ENCODE results near the gene PRORP. TPM values are rescaled to one million over a fixed set of nuclear protein-coding genes. Genes with fewer than 3 reads are reported as not detected.
"Not testable (repeated sequence)": the region's sequence is repeated elsewhere in the genome, so short reads cannot be mapped to it uniquely, and the experiment has no call there.

PRORP gene
- total RNA-seq = 10 to 100 TPM; 17.1 to 20.0 TPM
- long read RNA-seq, partial matches to known transcripts = 1 of 6 reads
- long read RNA-seq, other reads (novel, unspliced or antisense) = 2 of 6 reads

DNA sequence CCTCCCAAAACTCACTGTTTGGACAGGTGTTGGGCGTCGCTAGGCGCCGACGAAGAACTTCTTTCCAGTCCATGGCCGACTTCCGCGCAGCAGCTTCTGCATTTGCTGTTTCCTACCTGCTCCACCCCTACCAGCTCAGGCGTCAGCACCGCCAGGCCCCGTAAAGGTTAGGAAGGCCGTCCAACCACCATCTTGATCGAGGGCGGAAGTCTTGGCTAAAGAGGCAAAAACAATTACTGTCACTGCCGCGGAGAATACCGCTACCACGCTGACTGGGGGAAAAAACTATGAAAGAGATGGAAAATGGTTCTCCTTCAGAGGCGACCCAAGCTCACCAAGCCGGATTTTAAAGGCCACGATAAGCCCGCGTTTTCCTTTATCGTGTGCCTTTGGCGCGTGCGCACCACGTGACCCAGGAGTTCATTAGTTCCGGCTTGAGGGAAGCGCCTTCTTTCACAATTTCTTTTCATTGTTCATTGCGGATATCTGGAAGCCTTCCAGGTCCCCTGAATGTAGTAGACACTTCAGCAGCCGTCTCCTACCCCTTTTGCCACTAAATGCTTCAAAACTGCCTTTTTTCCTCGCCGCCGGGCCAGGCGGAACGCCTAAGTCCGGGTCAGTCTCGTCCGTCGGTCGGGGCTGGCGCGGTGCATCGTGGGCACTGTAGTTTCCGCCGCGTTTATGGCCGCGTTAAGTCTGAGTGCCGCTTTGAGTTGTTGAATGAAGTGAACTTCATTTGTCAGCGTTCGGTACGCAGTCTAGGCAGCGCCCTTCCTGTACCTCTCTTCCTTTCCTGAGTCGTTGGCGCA lies at the start of gene PRORP, which contains the start of gene PPP2R3C:
Gene PRORP, plus strand, starts transcription at position 666 of the 809 bp plus-strand sequence. CDS start 694 bp downstream, outside the sequence.
Gene PPP2R3C, minus strand, starts transcription at position 104 of the 809 bp plus-strand sequence. Its CDS starts 31 bp downstream, at position 73.
- DNase-seq (peak; percentile 91), ATAC-seq (peak; percentile 94 to 96)
- intact Hi-C loops (cut with DNase I) = loop anchor here in 1 of 2 donors (2.0 kb wide), 1 partner anchor 75 kb away; the partner anchor contains the start of gene FAM177A1

GRCh38 chr14:35073486-35073885 lies 48.9 kb upstream of the PRORP start:
- DNase-seq = no peak
- intact Hi-C loops (cut with DNase I) = no loop called here
- ATAC-seq = no peak

DNA sequence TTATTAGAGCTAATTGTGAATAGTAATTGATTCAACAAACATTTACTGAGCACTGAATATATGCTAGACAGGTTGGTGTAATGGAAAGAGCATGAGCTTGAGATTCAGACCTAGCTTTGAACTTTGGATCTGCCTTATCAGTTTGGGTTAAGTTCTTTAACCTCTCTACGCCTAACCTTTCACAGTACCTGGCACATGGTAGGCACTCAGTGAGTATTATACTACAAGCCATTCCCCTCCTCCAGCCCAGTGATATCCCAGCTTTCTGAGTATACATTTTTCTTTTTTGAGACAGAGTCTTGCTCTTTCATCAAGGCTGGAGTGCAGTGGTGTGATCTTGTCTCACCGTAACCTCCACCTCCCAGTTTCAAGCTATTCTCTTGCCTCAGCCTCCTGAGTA lies 44.3 kb upstream of the PRORP start:
- no peak for DNase-seq
- intact Hi-C loops (cut with DNase I) = no loop called here
- ATAC-seq = no peak

- DNase-seq = no peak
- intact Hi-C loops (cut with DNase I) = no loop called here
- ATAC-seq = no peak
Measured at GRCh38 chr14:35079742-35080141, 42.6 kb upstream of the PRORP start.

- intact Hi-C loops (cut with DNase I) = no loop called here
- ATAC-seq (no peak), DNase-seq (no peak)
Measured at GRCh38 chr14:35083530-35084150, 38.7 kb upstream of the PRORP start.

DNA sequence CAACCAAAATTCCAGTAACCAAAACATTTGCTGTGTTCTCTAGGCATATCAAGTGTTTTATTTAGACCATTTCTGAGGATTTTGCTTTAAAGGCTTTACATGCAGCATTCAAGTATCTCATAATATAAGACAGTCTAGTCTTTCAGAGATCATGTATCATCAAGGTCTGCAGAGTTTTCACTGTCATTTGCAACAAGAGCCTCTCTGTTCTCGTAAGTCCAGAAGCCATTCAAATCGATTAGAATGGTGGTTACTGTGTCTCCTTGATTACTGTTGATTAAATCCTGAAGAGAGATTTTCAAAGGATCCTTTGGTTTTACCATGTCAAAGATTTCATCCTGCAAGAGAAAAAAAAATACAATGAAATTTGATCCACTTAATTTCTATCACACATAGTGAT lies 36.9 kb upstream of the PRORP start:
- no peak for DNase-seq
- no peak for ATAC-seq
- intact Hi-C loops (cut with DNase I) = no loop called here

GRCh38 chr14:35088514-35088913 lies 33.8 kb upstream of the PRORP start:
- intact Hi-C loops (cut with DNase I) = no loop called here
- DNase-seq (no peak), ATAC-seq (no peak)

GRCh38 chr14:35094645-35095044 lies 27.7 kb upstream of the PRORP start:
- DNase-seq; intact Hi-C loops (cut with DNase I); ATAC-seq: not testable (repeated sequence)

DNA sequence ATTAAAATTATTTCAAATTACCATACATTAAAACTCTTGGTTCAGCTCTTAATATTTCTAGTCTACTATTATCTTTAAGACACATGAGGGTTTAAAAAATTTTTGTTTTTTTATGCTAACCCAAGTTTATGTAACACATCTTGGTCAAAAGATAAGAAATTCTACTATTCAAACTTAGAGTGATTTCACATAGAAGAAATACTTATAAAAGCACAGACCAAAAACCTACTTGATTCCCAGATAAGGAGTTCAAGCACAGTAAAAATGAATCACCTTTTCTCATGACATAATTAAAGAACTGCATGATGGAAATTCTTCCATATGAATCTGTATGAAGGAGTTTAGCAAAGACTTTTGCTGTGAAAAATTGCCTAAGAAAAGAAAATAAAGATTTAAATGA lies 14.5 kb upstream of the PRORP start:
- no peak for DNase-seq
- intact Hi-C loops (cut with DNase I) = no loop called here
- ATAC-seq = no peak

- no peak for ATAC-seq
- intact Hi-C loops (cut with DNase I) = no loop called here
- DNase-seq = no peak
Measured at GRCh38 chr14:35112641-35113040, 9.7 kb upstream of the PRORP start.

GRCh38 chr14:35113308-35113950 lies 8.9 kb upstream of the PRORP start:
- ATAC-seq = no peak
- DNase-seq = no peak
- intact Hi-C loops (cut with DNase I) = no loop called here

DNA sequence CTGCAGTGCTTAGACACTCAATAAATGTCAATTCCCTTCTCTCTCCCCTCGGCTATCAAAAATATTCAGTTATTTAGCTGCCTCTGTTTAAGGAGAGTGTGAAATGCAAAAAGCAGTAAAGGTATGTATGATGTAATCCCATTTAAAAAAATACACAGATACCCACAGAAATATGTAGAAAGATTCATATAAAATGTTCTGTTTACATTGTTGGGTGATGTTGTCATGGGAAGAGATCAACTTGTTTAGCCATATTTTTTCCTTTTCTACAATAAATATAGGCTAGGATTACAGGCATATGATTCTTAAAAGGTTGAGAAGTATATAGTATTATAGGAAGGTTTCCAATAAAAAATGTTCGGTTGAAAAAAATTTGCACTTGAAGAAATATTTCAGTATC lies 8.3 kb upstream of the PRORP start:
- DNase-seq (no peak), ATAC-seq (no peak)
- intact Hi-C loops (cut with DNase I) = no loop called here

- no peak for ATAC-seq
- intact Hi-C loops (cut with DNase I) = no loop called here
- no peak for DNase-seq
Measured at GRCh38 chr14:35116242-35116641, 6.1 kb upstream of the PRORP start.

DNA sequence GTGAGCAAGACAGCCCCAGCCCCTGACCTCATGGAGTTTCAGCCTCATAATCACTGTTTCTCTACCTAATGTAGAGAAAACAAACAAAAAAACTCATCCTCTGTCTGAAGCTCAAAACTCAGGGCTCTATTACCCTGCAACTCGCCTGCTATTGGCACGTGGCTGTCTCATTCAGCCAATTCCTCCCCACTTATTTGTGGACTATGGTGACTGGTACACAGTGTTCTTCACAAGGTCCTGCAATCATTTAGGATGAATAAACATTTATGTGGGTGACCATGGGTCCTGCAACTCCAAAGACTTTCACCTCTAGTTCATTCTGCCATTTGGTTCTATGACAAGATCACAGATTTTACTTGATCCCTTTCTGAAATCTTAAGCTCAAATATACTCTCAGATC lies 5.2 kb upstream of the PRORP start:
- intact Hi-C loops (cut with DNase I) = no loop called here
- DNase-seq = no peak
- no peak for ATAC-seq

- intact Hi-C loops (cut with DNase I) = loop anchor here in 1 of 2 donors (2.0 kb wide), 1 partner anchor 74 kb away; the partner anchor contains the start of gene FAM177A1
- ATAC-seq = no peak
Measured at GRCh38 chr14:35121026-35121886, 1.1 kb upstream of the PRORP start.

DNA sequence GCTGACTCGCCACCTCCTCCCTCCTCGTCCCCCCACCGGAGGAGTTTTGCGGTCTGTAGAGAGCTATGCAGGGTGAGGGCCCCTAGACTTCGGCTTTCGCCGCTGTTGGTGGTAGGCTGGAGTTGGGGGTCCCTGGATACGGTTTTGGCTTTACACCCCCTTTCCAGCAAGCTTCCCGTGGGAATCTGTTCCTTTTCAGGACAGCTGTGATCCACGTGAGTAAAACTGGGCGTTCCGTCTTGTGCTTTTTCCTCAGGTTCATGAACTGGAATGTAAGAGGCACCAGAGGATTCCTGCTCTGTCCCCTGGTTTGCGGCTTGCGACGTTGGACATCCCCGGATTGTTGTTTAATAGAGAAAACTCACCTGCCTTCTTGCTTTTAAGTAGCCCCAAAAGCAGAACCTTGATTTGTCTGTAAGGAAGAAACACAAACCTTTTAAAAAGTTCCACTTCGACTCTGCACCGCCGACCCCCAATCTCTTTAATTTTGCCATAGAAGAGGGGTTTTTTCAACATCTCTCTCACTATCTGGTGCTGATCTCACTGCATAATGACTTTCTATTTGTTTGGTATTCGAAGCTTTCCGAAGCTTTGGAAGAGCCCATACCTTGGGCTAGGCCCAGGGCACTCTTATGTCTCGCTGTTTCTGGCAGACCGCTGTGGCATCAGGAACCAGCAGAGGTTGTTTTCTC lies 490 bp downstream of the PRORP start:
- intact Hi-C loops (cut with DNase I) = no loop called here
- no peak for DNase-seq
- ATAC-seq = peak; percentile 12 to 19

More at GRCh38 chr14:35121026-35121886, 1.1 kb upstream of the PRORP start:
- DNase-seq = peak; percentile 34

- intact Hi-C loops (cut with DNase I) = no loop called here
- no peak for ATAC-seq
- DNase-seq = no peak
Measured at GRCh38 chr14:35123388-35123703, 994 bp downstream of the PRORP start.

DNA sequence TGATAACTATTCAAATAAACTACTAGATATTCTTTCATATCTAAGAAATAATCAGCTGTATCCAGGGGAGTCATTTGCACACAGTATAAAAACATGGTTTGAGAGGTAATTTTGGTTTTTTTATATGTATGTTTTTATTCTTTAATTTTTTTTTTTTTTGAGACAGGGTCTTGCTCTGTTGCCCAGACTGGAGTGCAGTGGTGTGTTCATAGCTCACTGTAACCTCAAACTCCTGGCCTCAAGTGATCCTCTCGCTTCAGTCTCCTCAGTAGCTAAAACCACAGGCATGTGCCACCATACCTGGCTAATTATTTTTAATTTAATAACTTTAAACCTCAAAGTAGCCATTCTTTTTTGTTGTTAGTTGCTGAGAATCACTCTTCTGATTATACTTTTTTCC lies 1.8 kb downstream of the PRORP start:
- intact Hi-C loops (cut with DNase I) = no loop called here
- DNase-seq (no peak), ATAC-seq (no peak)

All from left cardiac atrium (tissue), 4 donors.